Measurements from ENCODE around the gene WWTR1. TPM values are rescaled to one million over a fixed set of nuclear protein-coding genes. Genes with fewer than 3 reads are reported as not detected.

The WWTR1 gene
- total RNA-seq, 2 donors from 2014 or later = 17.3 to 18.5 TPM

GRCh38 chr3:149625795-149626194, 32.0 kb downstream of the WWTR1 start:
- DNase-seq = no peak
- H3K4me3 Mint-ChIP-seq = no peak overlapping the region
- Histone ChIP-seq H3K27me3 (ENCODE audit: control insufficient read depth, insufficient read depth, low read length, poor library complexity, severe bottlenecking) (no peaks in the 10 kb centered on the region), H3K9ac (ENCODE audit: extremely low read depth, low read length, poor library complexity, severe bottlenecking) (no peak overlapping the region), H3K4me3 (ENCODE audit: low read length) (no peak overlapping the region), H3K4me1 (ENCODE audit: control insufficient read depth, insufficient read depth, low read length) (peaks cover 8% of the 10 kb centered on the region), H3K27ac (ENCODE audit: low read depth, low read length) (no peak overlapping the region), H3K9me3 (ENCODE audit: control insufficient read depth, low read length) (no peaks in the 10 kb centered on the region), H3K36me3 (ENCODE audit: control insufficient read depth, insufficient read depth, low read length) (no peaks in the 10 kb centered on the region)
- 91 to 93% methylated on average over 3 to 4 of the region's 4 CpGs for WGBS, 2 experiments (ENCODE audit: insufficient coverage in 1 of 2, insufficient read length in 1 of 2)
- H3K9me3 Mint-ChIP-seq = no peaks in the 10 kb centered on the region
- no peaks in the 10 kb centered on the region for H3K36me3 Mint-ChIP-seq (ENCODE audit: low read depth)
- TF ChIP-seq CTCF (conservative IDR thresholded peaks at IDR 0.05) = no peak
- H3K27me3 Mint-ChIP-seq (ENCODE audit: insufficient read depth) = no peaks in the 10 kb centered on the region
- peak overlapping the region; percentile 62 for H3K27ac Mint-ChIP-seq
- peaks cover 23% of the 10 kb centered on the region for H3K4me1 Mint-ChIP-seq

GRCh38 chr3:149623824-149624223, 34.0 kb downstream of the WWTR1 start:
- Histone ChIP-seq H3K27me3 (ENCODE audit: control insufficient read depth, insufficient read depth, low read length, poor library complexity, severe bottlenecking) (no peaks in the 10 kb centered on the region), H3K36me3 (ENCODE audit: control insufficient read depth, insufficient read depth, low read length) (no peaks in the 10 kb centered on the region), H3K9me3 (ENCODE audit: control insufficient read depth, low read length) (no peaks in the 10 kb centered on the region), H3K4me3 (ENCODE audit: low read length) (no peak overlapping the region), H3K27ac (ENCODE audit: low read depth, low read length) (no peak overlapping the region), H3K9ac (ENCODE audit: extremely low read depth, low read length, poor library complexity, severe bottlenecking) (no peak overlapping the region), H3K4me1 (ENCODE audit: control insufficient read depth, insufficient read depth, low read length) (peaks cover 17% of the 10 kb centered on the region)
- H3K4me1 Mint-ChIP-seq = peaks cover 34% of the 10 kb centered on the region
- no peak overlapping the region for H3K27ac Mint-ChIP-seq
- H3K4me3 Mint-ChIP-seq = no peak overlapping the region
- H3K36me3 Mint-ChIP-seq (ENCODE audit: low read depth) = no peaks in the 10 kb centered on the region
- DNase-seq = no peak
- WGBS, 2 experiments (ENCODE audit: insufficient coverage in 1 of 2, insufficient read length in 1 of 2) = 97 to 99% methylated on average over 6 of the region's 6 CpGs
- TF ChIP-seq CTCF (conservative IDR thresholded peaks at IDR 0.05) = no peak
- H3K9me3 Mint-ChIP-seq = no peaks in the 10 kb centered on the region
- no peaks in the 10 kb centered on the region for H3K27me3 Mint-ChIP-seq (ENCODE audit: insufficient read depth)

- Histone ChIP-seq H3K9me3 (ENCODE audit: control insufficient read depth, low read length) (no peaks in the 10 kb centered on the region), H3K36me3 (ENCODE audit: control insufficient read depth, insufficient read depth, low read length) (no peaks in the 10 kb centered on the region), H3K9ac (ENCODE audit: extremely low read depth, low read length, poor library complexity, severe bottlenecking) (no peak overlapping the region), H3K4me1 (ENCODE audit: control insufficient read depth, insufficient read depth, low read length) (peaks cover 20% of the 10 kb centered on the region), H3K4me3 (ENCODE audit: low read length) (no peak overlapping the region), H3K27ac (ENCODE audit: low read depth, low read length) (no peak overlapping the region), H3K27me3 (ENCODE audit: control insufficient read depth, insufficient read depth, low read length, poor library complexity, severe bottlenecking) (no peaks in the 10 kb centered on the region)
- TF ChIP-seq CTCF (conservative IDR thresholded peaks at IDR 0.05) = no peak
- H3K27me3 Mint-ChIP-seq (ENCODE audit: insufficient read depth) = no peaks in the 10 kb centered on the region
- H3K36me3 Mint-ChIP-seq (ENCODE audit: low read depth) = no peaks in the 10 kb centered on the region
- 92 to 95% methylated on average over 2 to 5 of the region's 5 CpGs for WGBS, 2 experiments (ENCODE audit: insufficient coverage in 1 of 2, insufficient read length in 1 of 2)
- no peak overlapping the region for H3K27ac Mint-ChIP-seq
- no peak for DNase-seq
- no peaks in the 10 kb centered on the region for H3K9me3 Mint-ChIP-seq
- H3K4me1 Mint-ChIP-seq = peaks cover 44% of the 10 kb centered on the region
- no peak overlapping the region for H3K4me3 Mint-ChIP-seq
Observed at GRCh38 chr3:149621218-149622005, 36.4 kb downstream of the WWTR1 start.

Measured in endodermal cell (in vitro differentiated cells).